ES-I3 (cell line): ENCODE measurements around the gene PLEKHB1.
"Not testable (repeated sequence)": the region's sequence is repeated elsewhere in the genome, so short reads cannot be mapped to it uniquely, and the experiment has no call there.

Experiments used
- H3K36me3 ChIP-seq: 2 replicates; pipeline ENCODE4 v1.6.1; 2013; ENCODE audit warnings: mild to moderate bottlenecking, low read length, control low read depth, moderate library complexity; ENCODE audit not compliant: insufficient read depth
- H3K4me1 ChIP-seq: 2 replicates; pipeline ENCODE4 v1.6.1; 2013; ENCODE audit warnings: mild to moderate bottlenecking, control low read depth, low read length; ENCODE audit not compliant: insufficient read depth
- H3K9ac ChIP-seq: 2 replicates; pipeline ENCODE4 v1.6.1; 2013; ENCODE audit warnings: low read depth, mild to moderate bottlenecking, low read length, moderate library complexity
- H3K9me3 ChIP-seq: 2 replicates; pipeline ENCODE4 v1.6.1; 2013; ENCODE audit warnings: mild to moderate bottlenecking, low read length, moderate library complexity; ENCODE audit not compliant: control insufficient read depth, insufficient read depth

The PLEKHB1 gene

DNA sequence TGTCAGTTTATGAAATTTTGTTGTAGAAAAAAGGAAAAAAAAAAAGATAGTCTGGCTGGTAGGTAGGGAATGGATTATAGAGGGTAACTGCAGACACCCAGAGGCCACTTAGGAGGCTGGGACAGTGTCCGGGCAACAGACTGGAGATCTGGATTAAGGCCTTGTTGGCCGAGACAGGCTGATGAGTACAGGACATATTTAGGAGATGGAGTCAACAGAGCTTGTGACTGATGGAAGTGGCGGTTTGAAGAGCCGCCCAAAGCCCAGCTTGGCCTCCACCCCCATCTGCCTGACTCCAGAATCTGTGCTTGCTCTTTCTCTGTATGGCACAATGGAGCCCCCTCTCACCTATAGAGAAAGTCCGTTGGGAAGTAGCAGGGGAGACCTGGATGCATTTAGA, 7.6 kb downstream of the PLEKHB1 start:
- H3K9me3 ChIP-seq = no peaks in the 10 kb centered on the region
- H3K36me3 ChIP-seq = no peaks in the 10 kb centered on the region
- no peak overlapping the region for H3K9ac ChIP-seq
- peaks cover 8% of the 10 kb centered on the region; the same call in 1 of the 2 replicates for H3K4me1 ChIP-seq

DNA sequence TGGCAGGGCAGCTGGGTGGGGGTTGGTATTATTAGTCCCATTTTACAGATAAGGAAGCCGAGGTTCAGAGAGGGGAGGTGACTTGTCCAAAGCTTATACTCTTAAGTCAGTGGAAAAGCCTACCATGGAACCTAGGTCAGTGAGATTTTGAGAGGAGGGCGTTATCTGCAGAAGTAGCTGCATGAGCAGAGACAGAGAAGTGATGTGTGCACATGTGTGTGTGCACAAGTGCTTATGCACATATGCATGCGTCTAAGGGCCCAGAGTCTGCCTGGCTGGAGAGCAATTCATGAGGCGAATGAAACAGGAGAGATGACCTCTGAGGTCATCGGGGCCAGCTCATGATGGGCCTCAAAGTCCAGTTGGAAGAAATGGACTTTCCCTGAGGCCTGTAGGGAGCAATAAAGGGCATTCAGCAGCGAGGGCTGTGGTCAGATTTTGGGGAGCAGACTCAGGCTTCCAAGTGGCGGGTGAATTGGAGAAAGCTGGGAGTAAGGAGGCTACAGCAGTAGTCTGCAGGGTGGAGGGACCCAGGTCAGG, 8.2 kb downstream of the PLEKHB1 start:
- peaks cover 8% of the 10 kb centered on the region; the same call in 1 of the 2 replicates for H3K4me1 ChIP-seq
- no peaks in the 10 kb centered on the region for H3K9me3 ChIP-seq
- no peaks in the 10 kb centered on the region for H3K36me3 ChIP-seq
- no peak overlapping the region for H3K9ac ChIP-seq

DNA sequence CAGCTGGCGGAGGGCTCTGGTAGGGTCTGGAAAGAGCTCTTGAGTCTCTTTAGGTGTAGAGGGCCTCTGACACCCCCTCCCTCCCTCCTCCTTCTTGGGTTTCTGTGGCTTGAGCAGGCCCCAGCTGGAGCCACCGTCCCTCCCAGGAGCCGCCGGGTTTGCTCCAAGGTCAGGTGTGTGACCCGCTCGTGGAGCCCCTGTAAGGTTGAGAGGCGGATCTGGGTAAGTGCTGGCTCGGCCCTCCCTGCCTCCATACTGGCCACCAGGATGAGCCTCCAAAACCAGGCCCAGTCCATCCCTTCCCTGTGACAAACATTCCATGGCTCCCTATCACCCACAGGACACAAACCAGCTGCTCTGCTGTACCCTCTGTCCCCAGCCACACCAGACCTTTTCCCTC, 9.3 kb downstream of the PLEKHB1 start:
- Histone ChIP-seq H3K9ac (no peak overlapping the region), H3K36me3 (no peaks in the 10 kb centered on the region), H3K4me1 (peaks cover 8% of the 10 kb centered on the region; the same call in 1 of the 2 replicates), H3K9me3 (no peaks in the 10 kb centered on the region)

DNA sequence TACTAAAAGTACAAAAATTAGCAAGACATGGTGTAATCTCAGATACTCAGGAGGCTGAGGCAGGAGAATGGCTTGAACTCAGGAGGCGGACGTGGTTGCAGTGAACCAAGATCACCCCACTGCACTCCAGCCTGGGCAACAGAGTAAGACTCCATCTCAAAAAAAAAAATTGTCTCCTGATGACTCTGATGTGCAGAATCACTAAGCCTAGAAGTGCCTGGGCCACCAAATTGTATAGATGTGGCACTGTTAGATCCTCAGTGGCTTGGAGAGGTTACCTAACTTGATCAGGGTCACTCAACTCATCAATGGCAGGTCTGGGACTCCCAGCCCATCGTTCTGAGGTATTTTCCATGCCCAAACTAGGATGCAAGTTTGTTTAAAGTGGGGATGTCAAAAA, 10.6 kb downstream of the PLEKHB1 start:
- no peaks in the 10 kb centered on the region for H3K9me3 ChIP-seq
- no peak overlapping the region for H3K9ac ChIP-seq
- H3K4me1 ChIP-seq = peaks cover 8% of the 10 kb centered on the region; the same call in 1 of the 2 replicates
- no peaks in the 10 kb centered on the region for H3K36me3 ChIP-seq

DNA sequence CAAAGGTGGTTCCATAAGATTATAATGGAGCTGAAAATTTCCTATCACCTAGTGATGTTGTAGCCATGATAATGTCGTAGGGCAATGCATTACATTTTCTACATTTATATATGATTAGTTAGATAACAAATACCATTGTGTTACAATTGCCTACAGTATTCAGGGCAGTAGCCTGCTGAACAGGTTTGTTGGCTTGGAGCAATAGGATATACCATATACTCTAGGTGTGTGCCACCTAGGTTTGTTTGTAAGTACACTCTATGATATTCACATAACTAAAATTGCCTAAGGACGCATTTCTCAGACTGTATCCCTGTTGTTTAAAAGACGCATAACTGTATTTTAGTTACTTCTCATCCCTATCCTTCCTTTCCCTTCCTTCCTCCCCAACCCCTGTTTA, 13.6 kb downstream of the PLEKHB1 start:
- Histone ChIP-seq H3K9me3 (no peaks in the 10 kb centered on the region), H3K9ac (no peak overlapping the region), H3K4me1 (peaks cover 6% of the 10 kb centered on the region), H3K36me3 (no peaks in the 10 kb centered on the region)

DNA sequence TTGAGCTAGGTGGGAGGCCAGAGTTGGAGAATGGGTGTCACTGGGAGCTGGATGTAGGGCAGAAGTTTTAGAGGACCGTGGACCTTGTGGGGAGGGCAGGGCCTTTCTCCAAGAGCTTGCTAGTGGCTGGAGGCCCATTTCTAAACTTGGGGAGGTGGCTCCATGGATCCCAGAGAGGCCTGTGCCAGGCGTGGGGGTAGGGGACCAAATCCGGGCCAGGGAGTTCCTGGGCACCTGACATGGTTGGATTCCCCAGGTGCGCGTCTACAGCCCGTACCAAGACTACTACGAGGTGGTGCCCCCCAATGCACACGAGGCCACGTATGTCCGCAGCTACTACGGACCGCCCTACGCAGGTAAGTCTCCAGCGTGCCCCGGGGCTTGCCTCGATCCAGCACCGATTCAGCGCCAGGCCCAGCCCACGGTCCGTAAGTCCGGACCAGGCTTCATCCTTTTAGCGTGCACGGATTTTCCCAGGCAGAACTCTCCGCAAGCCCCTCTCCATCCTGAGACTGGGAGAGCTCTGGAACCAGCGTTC, 14.2 kb downstream of the PLEKHB1 start:
- no peaks in the 10 kb centered on the region for H3K36me3 ChIP-seq
- peaks cover 6% of the 10 kb centered on the region for H3K4me1 ChIP-seq
- H3K9me3 ChIP-seq = no peaks in the 10 kb centered on the region
- no peak overlapping the region for H3K9ac ChIP-seq

DNA sequence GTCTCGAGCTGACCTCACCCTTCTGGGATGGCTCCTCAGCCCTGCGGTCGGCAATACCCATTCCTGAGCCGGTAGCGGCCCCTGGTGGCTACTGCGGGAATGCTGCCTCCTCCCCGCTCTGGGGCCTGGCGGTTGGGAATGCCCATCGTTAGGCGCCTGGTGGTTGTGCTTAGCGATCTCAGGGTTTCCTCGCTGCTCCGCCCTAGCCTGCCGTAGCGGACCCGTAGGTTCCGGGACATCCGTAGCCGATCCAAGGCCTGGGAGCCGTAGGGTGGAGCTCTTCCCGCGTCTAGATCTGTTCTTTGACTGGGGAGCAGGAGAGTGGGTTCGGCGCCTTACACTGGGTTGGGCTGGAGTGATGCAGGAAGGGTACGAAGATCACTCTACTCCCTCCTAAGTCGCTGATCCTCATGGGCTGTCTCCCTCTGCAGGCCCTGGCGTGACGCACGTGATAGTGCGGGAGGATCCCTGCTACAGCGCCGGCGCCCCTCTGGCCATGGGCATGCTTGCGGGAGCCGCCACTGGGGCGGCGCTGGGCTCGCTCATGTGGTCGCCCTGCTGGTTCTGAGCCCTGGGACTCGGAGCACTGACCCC, 14.8 kb downstream of the PLEKHB1 start:
- Histone ChIP-seq H3K9ac (peak overlapping the region; percentile 40; the same call in 1 of the 2 replicates), H3K36me3 (no peaks in the 10 kb centered on the region), H3K9me3 (no peaks in the 10 kb centered on the region), H3K4me1 (peaks cover 6% of the 10 kb centered on the region)

DNA sequence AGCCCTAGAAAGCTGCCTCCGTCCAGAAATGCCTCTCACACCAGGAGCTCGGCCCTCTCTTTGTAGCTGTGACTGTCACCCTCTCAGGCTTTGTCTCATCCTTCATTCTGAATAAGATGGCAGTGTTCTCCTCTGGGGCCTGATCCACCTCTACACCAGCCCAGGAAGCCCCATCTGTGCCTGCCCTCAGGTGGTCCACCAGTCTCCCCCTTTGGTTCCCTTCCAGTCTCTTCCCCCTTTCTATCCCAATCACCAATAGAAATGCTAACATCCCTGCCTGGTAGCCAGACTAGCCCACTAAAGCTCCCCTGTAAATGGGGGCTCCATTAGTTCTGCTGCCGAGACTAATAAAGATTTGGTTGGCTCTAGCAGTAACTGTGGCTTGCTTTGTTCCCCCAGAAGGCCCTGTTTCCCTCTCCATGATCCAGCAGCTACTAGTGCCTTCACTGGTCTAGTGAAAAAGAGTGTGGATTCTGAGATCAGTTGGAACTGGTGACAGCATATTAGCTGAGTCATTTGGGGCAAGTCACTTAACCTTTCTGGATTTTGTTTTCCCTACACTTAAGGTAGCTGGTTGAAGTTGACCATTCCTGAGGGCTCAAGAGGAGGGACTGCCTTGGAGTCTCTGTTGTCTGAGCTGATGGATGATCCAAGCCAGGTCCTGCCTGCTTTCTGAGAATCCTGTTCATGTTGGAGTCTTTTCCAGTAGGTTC, 16.2 kb downstream of the PLEKHB1 start:
- no peaks in the 10 kb centered on the region for H3K9me3 ChIP-seq
- H3K4me1 ChIP-seq = peaks cover 6% of the 10 kb centered on the region
- no peak overlapping the region for H3K9ac ChIP-seq
- H3K36me3 ChIP-seq = no peaks in the 10 kb centered on the region

DNA sequence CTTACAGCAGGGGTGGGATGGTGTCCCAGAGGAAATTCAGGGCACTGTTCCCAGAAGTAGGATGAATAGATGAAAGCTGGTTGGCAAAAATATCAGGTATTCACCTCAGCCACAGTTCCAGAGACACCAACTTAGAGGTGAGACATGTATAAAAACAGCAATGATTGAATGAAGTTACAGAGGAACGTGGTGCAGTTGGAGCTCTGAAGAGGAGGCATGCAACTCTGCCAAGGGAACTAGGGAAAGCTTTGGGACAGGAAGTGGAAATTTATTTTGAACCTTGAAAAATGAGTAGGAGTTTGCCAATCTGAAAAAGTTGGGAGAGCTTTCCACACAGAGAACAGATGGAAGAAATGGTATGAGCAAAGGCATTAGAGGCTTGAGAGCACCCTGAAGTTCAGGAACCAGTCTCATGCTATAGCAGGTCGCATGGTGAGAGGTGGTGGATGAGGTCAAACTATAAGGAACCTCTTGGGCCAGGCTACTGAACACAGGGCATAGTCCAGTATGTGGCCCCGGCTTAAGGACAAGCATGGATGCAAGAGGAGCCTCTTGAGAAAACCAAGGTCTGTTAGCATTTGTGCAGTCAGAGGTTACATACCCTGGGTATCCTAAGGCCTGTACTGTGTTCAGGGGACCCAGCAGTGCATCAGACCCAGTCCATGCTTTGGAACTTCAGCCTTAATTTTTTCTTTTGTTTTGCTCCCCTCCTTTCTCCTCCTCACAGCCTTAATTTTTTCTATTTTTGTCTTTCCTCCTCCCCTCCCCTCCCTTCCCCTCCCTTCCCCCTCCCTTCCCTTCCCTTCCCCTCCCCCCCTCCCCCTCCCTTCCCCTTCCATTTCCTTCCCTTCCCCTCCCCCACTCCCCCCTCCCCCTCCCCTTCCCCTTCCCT, 17.5 kb downstream of the PLEKHB1 start:
- H3K9ac ChIP-seq = no peak overlapping the region
- H3K4me1 ChIP-seq = peaks cover 6% of the 10 kb centered on the region
- H3K9me3 ChIP-seq = no peaks in the 10 kb centered on the region

DNA sequence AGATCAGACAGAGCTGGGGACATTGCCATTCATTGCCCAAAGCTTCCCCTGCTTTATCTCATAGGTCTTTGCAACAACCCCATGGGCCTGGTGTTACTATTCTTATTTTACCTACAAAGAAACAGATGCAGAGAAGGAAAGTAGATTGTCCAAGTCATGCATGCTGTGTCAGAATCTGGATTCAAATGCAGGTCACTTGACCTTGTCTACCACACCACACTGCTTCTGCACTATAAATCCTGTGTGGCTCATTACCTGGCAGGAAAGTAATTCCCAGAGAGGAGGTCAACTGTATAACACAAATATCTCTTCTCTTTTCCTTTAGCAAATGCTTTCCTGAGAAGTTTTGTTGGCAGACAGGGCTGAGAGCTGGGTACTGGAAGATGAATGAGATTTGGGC, 18.5 kb downstream of the PLEKHB1 start:
- H3K4me1 ChIP-seq = peaks cover 6% of the 10 kb centered on the region
- no peaks in the 10 kb centered on the region for H3K9me3 ChIP-seq
- H3K9ac ChIP-seq = no peak overlapping the region
- no peaks in the 10 kb centered on the region for H3K36me3 ChIP-seq

More for the DNA sequence above, 17.5 kb downstream of the PLEKHB1 start:
- no peaks in the 10 kb centered on the region for H3K36me3 ChIP-seq

DNA sequence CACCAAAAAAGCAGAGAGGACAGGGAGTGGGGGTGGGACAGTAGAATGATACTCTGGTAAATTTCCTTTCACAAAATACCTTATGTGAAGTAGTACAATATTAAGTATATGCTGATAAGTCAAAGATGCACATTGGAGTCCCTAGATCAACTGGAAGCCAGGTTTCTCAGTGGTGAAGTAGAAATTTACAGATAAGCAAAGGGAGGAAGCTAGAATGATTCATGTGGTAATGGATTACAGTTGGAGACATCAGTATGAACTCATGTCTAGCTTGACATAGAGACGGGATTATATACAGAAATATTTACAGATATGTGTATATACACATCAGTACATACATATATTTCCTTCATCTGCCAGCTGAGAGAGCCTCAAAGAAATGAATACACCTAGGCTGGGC, 21.5 kb downstream of the PLEKHB1 start:
- H3K36me3 ChIP-seq = no peaks in the 10 kb centered on the region
- H3K4me1 ChIP-seq = peaks cover 6% of the 10 kb centered on the region
- no peak overlapping the region for H3K9ac ChIP-seq
- no peaks in the 10 kb centered on the region for H3K9me3 ChIP-seq

DNA sequence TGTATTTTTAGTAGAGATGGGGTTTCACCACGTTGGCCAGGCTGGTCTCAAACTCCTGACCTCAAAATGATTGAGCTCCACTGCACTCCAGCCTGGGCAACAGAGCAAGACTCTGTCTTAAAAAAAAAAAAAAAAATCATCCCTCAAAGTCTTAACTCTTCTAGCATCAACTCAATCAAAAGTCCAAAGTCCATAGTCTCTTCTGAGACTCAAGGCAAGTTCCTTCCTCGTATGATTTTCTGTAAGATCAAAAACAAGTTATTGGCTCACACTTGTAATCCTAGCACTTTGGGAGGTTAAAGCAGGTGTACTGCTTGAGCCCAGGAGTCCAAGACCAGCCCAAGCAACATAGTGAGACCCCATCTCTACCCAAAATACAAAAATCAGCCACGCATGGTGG, 24.4 kb downstream of the PLEKHB1 start:
- H3K9me3 ChIP-seq = no peaks in the 10 kb centered on the region
- H3K36me3 ChIP-seq = no peaks in the 10 kb centered on the region
- H3K9ac ChIP-seq = no peak overlapping the region
- no peaks in the 10 kb centered on the region for H3K4me1 ChIP-seq

DNA sequence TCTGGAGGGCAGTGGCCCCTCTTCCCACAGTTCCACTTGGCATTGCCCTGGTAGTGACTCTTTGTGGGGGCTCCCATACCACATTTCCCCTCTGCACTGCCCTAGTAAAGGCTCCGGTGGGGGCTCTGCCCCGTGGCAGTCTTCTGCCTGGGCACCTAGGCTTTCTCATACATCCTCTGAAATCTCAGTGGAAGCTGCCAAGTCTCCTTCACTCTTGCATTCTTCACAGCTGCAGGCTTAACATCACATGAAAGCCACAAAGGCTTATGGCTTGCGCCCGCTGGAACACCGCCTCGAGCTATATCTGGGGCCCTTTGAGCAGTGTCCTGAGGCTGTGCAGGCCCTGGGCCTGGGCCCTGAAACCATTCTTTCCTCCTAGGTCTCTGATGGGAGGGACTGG, 25.3 kb downstream of the PLEKHB1 start:
- H3K9ac ChIP-seq = no peak overlapping the region
- H3K9me3 ChIP-seq = no peaks in the 10 kb centered on the region
- no peaks in the 10 kb centered on the region for H3K4me1 ChIP-seq
- no peaks in the 10 kb centered on the region for H3K36me3 ChIP-seq

DNA sequence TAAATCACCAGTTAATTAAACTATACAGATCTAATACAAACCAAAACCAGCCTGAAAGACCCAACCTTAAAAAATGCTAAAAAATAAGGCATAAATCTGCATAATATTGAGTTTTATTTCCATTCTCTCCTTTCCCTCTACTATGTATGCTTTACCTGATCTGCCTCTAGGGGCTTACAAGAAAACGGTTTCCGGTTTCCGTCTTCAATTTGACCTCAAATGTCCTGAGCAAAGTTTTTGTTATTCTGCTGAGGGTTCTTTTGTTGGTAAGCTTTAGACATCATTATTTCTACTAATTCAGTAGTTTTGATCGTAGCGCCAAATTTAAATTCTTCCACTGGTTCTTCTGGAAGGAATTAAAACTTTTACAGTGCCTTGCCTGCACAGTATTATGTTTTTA, 30.2 kb downstream of the PLEKHB1 start:
- not testable (repeated sequence) for H3K9me3 ChIP-seq, H3K36me3 ChIP-seq, H3K9ac ChIP-seq, H3K4me1 ChIP-seq
